ENCODE results near the gene MYO3B. TPM values are rescaled to one million over a fixed set of nuclear protein-coding genes. Genes with fewer than 3 reads are reported as not detected.

Gene MYO3B
- total and polyA plus RNA-seq, 2 of the 8 experiments (the other 6 are each of a cell fraction or from before 2014, with no cell fraction given) = 0.17 to 0.19 TPM

GRCh38 chr2:170166735-170167134, 11.2 kb upstream of the MYO3B start:
- Histone ChIP-seq H3K23ac (ENCODE audit: insufficient read length) (no peak overlapping the region), H3K4me2 (ENCODE audit: insufficient read depth in 1 of 2, low read depth in 2 of 2, low read length in 2 of 2) (no peak overlapping the region), H3K14ac (ENCODE audit: insufficient read length) (no peak overlapping the region), H3K36me3 (ENCODE audit: control insufficient read depth in 2 of 4, insufficient read depth in 4 of 4, low read length in 3 of 4) (no peaks in the 10 kb centered on the region), H4K5ac (ENCODE audit: insufficient read length, low read depth, low read length) (no peak overlapping the region), H3K27me3 (replicated peaks in 1 of 4; ENCODE audit: control insufficient read depth in 3 of 4, extremely low read depth in 1 of 4, insufficient read depth in 3 of 4, low read length in 3 of 4) (no peaks in the 10 kb centered on the region), H4K8ac (ENCODE audit: extremely low read depth, insufficient read depth, low read length) (no peak overlapping the region), H3K18ac (ENCODE audit: extremely low read depth, low read length) (no peak overlapping the region), H3K4me1 (replicated peaks in 1 of 4; ENCODE audit: control insufficient read depth in 3 of 4, insufficient read depth in 4 of 4, low read length in 3 of 4) (peaks cover 0 to 7% (median 2%) of the 10 kb centered on the region in 4 experiments; a peak in 2 of 7 replicates), H3K9me3 (ENCODE audit: insufficient read depth in 2 of 2, low read depth in 1 of 2, low read length in 1 of 2) (no peaks in the 10 kb centered on the region), H2AK5ac (ENCODE audit: low read depth, low read length) (no peak overlapping the region), H2BK5ac (ENCODE audit: low read depth, low read length) (no peak overlapping the region), H2BK12ac (ENCODE audit: low read depth, low read length) (no peak overlapping the region), H4K20me1 (replicated peaks in 1 of 2; ENCODE audit: control insufficient read depth in 1 of 2, insufficient read depth in 2 of 2, low read length in 2 of 2) (no peaks in the 10 kb centered on the region), H2BK120ac (replicated peaks; ENCODE audit: low read depth, low read length) (no peak overlapping the region), H3K79me1 (ENCODE audit: low read depth, low read length) (no peaks in the 10 kb centered on the region), H2BK20ac (ENCODE audit: low read length) (no peak overlapping the region), H4K91ac (replicated peaks; ENCODE audit: insufficient read length, low read length) (no peak overlapping the region), H3K4ac (replicated peaks; ENCODE audit: insufficient read length, low read depth, low read length) (no peak overlapping the region), H3K4me3 (ENCODE audit: extremely low read depth in 1 of 4, insufficient read depth in 2 of 4, low read depth in 3 of 4, low read length in 4 of 4) (no peak overlapping the region), H2BK15ac (ENCODE audit: low read length) (no peak overlapping the region), H2AFZ (ENCODE audit: low read length) (no peak overlapping the region), H3K79me2 (ENCODE audit: control insufficient read depth in 1 of 2, insufficient read depth in 2 of 2, low read length in 2 of 2) (no peaks in the 10 kb centered on the region), H3K27ac (ENCODE audit: low read depth, low read length) (no peak overlapping the region), H3K56ac (replicated peaks; ENCODE audit: insufficient read length, low read depth, low read length) (no peak overlapping the region), H3K23me2 (ENCODE audit: low read depth, low read length) (no peaks in the 10 kb centered on the region), H3K9ac (replicated peaks in 1 of 4; ENCODE audit: extremely low read depth in 1 of 4, low read depth in 3 of 4, low read length in 3 of 4) (no peak overlapping the region)
- POLR2A ChIA-PET (ENCODE audit: partially characterized antibody) = no interaction called here
- no peak for FAIRE-seq
- 90% methylated on average over 1 of the region's 1 CpG; no CpG with 5 or more reads in 1 of the 2 experiments for WGBS, 2 experiments (ENCODE audit: extremely low coverage in 1 of 2, insufficient coverage in 1 of 2, insufficient read length in 1 of 2, insufficient replicate concordance in 2 of 2, low coverage in 1 of 2, low lambda C conversion rate in 2 of 2, missing lambda C conversion rate in 1 of 2)
- CTCF ChIA-PET (ENCODE audit: partially characterized antibody) = interaction anchor here (0.6 kb wide), 1 partner anchor 715 kb away, joined by 4 read pairs; no protein-coding TSS in a partner anchor
- no peak for DNase-seq (ENCODE audit: low read depth in 1 of 2, low spot score in 2 of 2)
- no peak for TF ChIP-seq BRCA1 (IDR thresholded peaks at IDR 0.05; ENCODE audit: low read depth, low read length)
- no peak for TF ChIP-seq MAFK (IDR thresholded peaks at IDR 0.05; ENCODE audit: low read depth, low read length)
- TF ChIP-seq POLR2AphosphoS5 (IDR thresholded peaks at IDR 0.05; ENCODE audit: low read depth, low read length) = no peak
